COR-L47 (cell line): ENCODE measurements around the gene BANP.
"Not testable (repeated sequence)": the region's sequence is repeated elsewhere in the genome, so short reads cannot be mapped to it uniquely, and the experiment has no call there.

Source experiments
- DNase-seq: peaks from one replicate; lab custom pipeline; 2025; lab: John Stamatoyannopoulos, UW

Gene BANP

GRCh38 chr16:88103581-88104188 is 152.5 kb downstream of the BANP start:
- DNase-seq, result no peak

- DNase-seq, result not testable (repeated sequence)
Measured at GRCh38 chr16:88104363-88104762, 153.1 kb downstream of the BANP start.

GRCh38 chr16:88105574-88106140 is 154.4 kb downstream of the BANP start:
- not testable (repeated sequence) for DNase-seq

GRCh38 chr16:88106566-88106965 is 155.3 kb downstream of the BANP start:
- not testable (repeated sequence) for DNase-seq

GRCh38 chr16:88108762-88109161 is 157.5 kb downstream of the BANP start:
- no peak for DNase-seq

- DNase-seq, result not testable (repeated sequence)
Measured at GRCh38 chr16:88109726-88110621, 158.7 kb downstream of the BANP start.

GRCh38 chr16:88110875-88111494 is 159.8 kb downstream of the BANP start:
- DNase-seq, result not testable (repeated sequence)

GRCh38 chr16:88111976-88112375 is 160.7 kb downstream of the BANP start:
- not testable (repeated sequence) for DNase-seq

- DNase-seq, result no peak
Measured at GRCh38 chr16:88113545-88114045, 162.4 kb downstream of the BANP start.

- DNase-seq, result not testable (repeated sequence)
Measured at GRCh38 chr16:88114541-88115228, 163.5 kb downstream of the BANP start.

GRCh38 chr16:88116121-88116520 is 164.9 kb downstream of the BANP start:
- DNase-seq, result no peak

- DNase-seq, result no peak
Measured at GRCh38 chr16:88117476-88117868, 166.2 kb downstream of the BANP start.

GRCh38 chr16:88118376-88118775 is 167.1 kb downstream of the BANP start:
- no peak for DNase-seq

- not testable (repeated sequence) for DNase-seq
Measured at GRCh38 chr16:88118852-88119741, 167.9 kb downstream of the BANP start.

GRCh38 chr16:88119881-88120751 is 168.9 kb downstream of the BANP start:
- not testable (repeated sequence) for DNase-seq

GRCh38 chr16:88120812-88121211 is 169.6 kb downstream of the BANP start:
- DNase-seq, result no peak

GRCh38 chr16:88121391-88121790 is 170.2 kb downstream of the BANP start:
- not testable (repeated sequence) for DNase-seq

- no peak for DNase-seq
Measured at GRCh38 chr16:88121886-88122580, 170.8 kb downstream of the BANP start.
